ENCODE results near the gene RPS6KA5. TPM values are rescaled to one million over a fixed set of nuclear protein-coding genes. Genes with fewer than 3 reads are reported as not detected.

RPS6KA5 gene
- total RNA-seq, 1 donor from 2014 or later: 3.6 TPM

DNA sequence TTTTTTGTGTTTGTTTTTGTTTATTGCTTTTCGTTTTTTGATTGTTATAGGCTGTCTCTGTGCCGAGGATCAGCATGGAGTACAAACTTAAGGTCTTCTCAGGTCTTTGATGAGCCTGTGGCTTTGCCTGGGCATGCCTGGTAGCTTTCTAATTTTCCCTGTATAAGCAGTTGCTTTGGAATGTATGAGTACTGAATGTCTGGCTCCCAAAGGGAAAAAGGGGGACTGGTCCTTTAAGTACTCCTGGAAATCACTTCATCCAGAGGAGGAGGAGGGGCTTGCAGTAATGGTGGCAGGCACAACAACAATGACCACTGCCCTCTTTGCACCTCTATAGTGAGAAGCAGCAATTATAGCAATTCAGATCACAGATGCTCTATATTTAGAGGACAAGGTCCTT is 176.7 kb downstream of the RPS6KA5 start:
- DNase-seq (ENCODE audit: low read depth): no peak
- TF ChIP-seq, protein P1, sequence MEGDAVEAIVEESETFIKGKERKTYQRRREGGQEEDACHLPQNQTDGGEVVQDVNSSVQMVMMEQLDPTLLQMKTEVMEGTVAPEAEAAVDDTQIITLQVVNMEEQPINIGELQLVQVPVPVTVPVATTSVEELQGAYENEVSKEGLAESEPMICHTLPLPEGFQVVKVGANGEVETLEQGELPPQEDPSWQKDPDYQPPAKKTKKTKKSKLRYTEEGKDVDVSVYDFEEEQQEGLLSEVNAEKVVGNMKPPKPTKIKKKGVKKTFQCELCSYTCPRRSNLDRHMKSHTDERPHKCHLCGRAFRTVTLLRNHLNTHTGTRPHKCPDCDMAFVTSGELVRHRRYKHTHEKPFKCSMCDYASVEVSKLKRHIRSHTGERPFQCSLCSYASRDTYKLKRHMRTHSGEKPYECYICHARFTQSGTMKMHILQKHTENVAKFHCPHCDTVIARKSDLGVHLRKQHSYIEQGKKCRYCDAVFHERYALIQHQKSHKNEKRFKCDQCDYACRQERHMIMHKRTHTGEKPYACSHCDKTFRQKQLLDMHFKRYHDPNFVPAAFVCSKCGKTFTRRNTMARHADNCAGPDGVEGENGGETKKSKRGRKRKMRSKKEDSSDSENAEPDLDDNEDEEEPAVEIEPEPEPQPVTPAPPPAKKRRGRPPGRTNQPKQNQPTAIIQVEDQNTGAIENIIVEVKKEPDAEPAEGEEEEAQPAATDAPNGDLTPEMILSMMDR (conservative IDR thresholded peaks at IDR 0.05; ENCODE audit: low read depth, low read length): no peak
- no peak overlapping the region for H3K4me3 ChIP-seq (ENCODE audit: low read depth, low read length)

DNA sequence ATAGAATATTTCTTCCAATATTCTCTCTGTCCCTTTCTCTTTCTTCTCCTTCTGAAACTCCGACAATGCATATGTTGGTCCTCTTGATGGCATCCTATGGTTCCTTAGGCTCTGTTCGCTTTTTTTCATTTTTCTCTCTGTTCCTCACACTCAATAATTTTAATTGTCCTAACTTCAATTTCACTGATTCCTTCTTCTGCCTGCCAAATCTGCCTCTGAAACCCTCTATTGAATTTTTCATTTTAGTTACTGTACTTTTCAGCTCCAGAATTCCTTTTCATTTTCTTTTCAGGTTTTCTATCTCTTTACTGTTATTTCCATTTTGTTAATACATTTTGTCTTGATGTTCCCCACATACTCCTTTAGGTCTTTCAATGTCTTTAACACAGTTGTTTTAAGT is 177.2 kb downstream of the RPS6KA5 start:
- TF ChIP-seq, protein P1 (conservative IDR thresholded peaks at IDR 0.05; ENCODE audit: low read depth, low read length): no peak
- no peak overlapping the region for H3K4me3 ChIP-seq (ENCODE audit: low read depth, low read length)
- no peak for DNase-seq (ENCODE audit: low read depth)

DNA sequence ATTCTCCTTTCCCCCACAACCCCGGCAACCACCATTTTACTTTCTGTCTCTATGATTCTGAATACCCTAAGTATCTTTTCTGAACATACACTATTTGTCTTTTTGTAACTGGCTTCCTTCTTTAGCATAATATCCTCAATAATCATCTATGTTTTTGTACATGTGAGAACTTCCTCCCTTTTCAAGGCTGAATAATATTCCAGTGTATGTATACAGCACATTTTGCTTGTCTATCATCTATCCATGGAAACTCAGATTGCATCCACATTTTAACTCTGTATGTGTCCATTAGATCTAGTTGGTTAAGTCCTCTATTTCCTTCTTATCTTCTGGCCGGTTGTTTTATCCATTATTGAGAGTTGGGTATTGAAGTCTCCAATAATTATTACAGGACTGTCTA is 180.2 kb downstream of the RPS6KA5 start:
- H3K4me3 ChIP-seq (ENCODE audit: low read depth, low read length): no peak overlapping the region
- TF ChIP-seq, protein P1 (conservative IDR thresholded peaks at IDR 0.05; ENCODE audit: low read depth, low read length): no peak
- no peak for DNase-seq (ENCODE audit: low read depth)

DNA sequence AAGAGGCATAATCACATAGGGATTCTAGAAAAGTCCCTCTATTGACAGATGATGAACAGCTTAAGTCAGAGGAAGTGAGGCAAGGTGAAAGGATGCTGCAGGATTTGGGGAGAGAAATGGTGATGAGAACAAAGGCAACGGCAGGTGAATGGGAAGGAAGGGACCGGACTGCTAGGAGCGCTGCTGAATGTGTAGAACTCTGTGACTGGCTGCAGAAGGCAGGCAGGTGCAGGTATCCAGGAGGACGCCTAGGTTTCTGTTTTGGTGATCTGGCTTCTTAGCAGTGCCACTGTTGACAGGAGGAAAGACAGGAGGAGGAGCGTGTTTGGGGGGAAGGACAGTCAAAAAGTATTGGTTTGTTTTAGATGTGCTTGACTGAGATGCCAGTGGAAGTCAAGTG is 185.8 kb downstream of the RPS6KA5 start:
- TF ChIP-seq, protein P1 (conservative IDR thresholded peaks at IDR 0.05; ENCODE audit: low read depth, low read length): no peak
- no peak for DNase-seq (ENCODE audit: low read depth)
- no peak overlapping the region for H3K4me3 ChIP-seq (ENCODE audit: low read depth, low read length)

DNA sequence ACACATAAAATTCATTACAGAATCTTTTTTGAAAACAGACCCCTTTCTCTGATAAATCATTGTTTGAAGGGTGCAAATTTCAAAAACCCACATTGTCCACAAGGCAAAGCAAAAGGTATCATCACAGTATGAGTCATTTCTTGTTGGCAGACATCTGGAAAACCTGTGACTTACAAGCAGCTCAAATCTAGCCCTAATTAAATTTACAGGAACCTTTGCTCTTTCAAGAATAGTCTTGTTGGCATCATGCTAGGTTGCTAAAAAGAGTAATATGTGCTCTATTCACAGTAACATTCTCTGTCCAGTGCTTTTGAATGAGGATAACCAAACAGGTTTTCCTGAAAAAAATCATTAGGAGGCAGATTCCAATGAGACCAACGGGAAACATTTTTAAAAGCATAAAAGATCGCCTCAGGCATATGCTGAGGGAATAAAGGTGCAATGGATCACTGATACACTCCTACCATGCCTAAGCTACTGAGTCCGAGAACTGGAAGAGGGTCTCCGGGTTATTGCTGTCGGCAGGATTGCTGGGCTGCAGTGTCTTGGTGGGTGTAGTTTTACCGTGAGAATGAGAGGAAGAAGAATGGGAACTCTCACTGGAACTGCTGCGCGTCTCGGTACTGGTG is 188.7 kb downstream of the RPS6KA5 start:
- no peak overlapping the region for H3K4me3 ChIP-seq (ENCODE audit: low read depth, low read length)
- peak; percentile 48 for DNase-seq (ENCODE audit: low read depth)
- TF ChIP-seq, protein P1 (conservative IDR thresholded peaks at IDR 0.05; ENCODE audit: low read depth, low read length): no peak

DNA sequence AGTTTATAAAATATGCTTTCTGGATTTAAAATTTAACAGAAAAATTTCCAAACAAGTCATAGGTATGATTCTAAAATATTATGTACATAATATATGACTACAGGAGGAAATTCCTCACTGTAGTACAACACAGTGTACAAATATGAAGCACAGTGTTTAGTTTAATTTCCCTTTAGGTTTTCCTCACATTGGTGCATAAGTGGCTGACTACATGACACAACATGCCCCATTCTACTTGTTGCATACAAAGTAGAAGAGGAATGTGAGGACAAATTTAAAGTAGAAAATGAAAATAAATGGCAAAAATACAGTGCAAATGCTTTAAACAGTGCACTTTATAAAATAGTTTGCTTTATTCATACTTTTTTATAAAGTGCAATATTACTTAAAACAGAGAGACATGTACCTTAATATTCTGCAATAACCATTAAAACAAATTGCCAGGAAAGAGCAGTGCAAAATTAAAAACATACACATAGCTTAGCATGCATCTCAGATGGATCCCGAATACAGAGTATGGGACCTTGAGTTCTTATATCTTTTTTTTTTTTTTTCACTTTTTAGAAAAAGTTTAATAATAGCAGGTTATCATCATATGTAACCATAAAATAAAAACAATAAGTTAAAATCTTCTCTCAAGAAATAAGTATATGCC is 189.4 kb downstream of the RPS6KA5 start:
- no peak for DNase-seq (ENCODE audit: low read depth)
- TF ChIP-seq, protein P1 (conservative IDR thresholded peaks at IDR 0.05; ENCODE audit: low read depth, low read length): no peak
- no peak overlapping the region for H3K4me3 ChIP-seq (ENCODE audit: low read depth, low read length)

DNA sequence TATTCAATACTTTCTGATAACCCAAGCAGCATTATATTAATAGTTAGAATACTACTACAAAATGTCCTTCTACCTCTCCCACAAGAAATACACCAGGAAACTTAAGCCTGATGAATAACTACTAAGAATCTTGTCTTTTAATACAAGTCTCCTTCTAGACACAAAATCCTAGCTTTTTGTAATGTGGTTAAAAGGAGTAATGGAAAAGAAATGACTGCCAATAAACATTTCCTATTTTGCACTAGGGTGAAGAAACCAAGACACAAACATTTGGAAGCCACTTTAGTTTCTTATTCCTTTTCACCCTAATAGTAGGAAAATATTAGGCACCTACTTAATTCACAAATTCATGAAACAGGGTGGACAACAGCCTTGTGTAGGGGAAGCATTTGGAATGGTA is 192.9 kb downstream of the RPS6KA5 start:
- H3K4me3 ChIP-seq (ENCODE audit: low read depth, low read length): no peak overlapping the region
- DNase-seq (ENCODE audit: low read depth): no peak
- TF ChIP-seq, protein P1 (conservative IDR thresholded peaks at IDR 0.05; ENCODE audit: low read depth, low read length): no peak
